NCI-H2029 treated with DMSO at 0.1 percent for 48 hours (cell line): Measurements from ENCODE around the gene ZCCHC14.
A peak's percentile ranks its signal among the peaks of the same experiment; 100 is the strongest.
"Not testable (repeated sequence)": the region's sequence is repeated elsewhere in the genome, so short reads cannot be mapped to it uniquely, and the experiment has no call there.

Experiments
- DNase-seq: peaks from one replicate; lab custom pipeline; 2025; lab: John Stamatoyannopoulos, UW

The ZCCHC14 gene

GRCh38 chr16:87477209-87477981 is 15.4 kb downstream of the ZCCHC14 start:
- not testable (repeated sequence) for DNase-seq

GRCh38 chr16:87474566-87474996 is 18.2 kb downstream of the ZCCHC14 start:
- no peak for DNase-seq

GRCh38 chr16:87474017-87474416 is 18.8 kb downstream of the ZCCHC14 start:
- no peak for DNase-seq

GRCh38 chr16:87472935-87473334 is 19.9 kb downstream of the ZCCHC14 start:
- DNase-seq, result no peak

- DNase-seq, result no peak
These were observed 20.6 kb downstream of the ZCCHC14 start for GRCh38 chr16:87472142-87472778.

DNA sequence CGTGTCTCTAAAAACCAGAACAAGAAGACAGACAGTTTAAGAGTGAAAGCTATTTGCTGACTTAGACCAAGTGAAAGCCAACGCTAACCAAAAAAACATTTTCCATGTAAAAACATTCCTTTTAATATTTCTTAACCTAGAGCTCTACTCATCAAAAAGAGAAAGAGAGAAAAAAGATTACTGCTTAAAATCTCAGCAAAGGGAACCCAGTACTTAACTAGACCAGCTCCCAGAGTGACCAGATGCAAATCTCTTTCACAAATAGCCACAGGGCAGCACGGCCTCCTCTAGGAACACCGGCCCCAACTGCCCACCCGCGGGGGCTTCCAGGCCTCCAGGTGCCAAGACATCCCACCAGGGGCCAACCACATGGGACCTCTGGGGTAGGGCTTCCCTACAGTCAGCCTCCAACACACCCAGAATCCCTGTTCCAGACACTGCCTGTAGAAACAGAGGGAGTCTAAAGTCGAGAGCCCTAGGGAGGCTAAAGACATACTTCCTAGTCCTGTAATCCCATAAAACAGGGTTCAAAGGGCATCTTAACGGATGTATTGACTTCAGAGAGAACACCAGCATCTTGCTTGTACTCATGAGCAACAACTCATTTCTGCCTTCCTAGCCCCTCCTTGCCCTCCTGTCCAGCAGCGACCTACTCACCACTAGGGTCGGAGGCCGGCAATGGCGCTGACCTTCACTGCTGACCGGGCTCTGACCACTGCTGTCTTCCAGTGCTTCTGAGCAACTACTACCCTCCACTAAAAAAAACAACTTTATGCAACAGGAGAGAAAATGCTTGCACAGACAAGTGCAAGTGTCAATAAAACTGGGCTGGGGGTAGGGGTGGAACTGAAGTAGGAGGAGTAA is 21.3 kb downstream of the ZCCHC14 start:
- DNase-seq, result no peak

DNA sequence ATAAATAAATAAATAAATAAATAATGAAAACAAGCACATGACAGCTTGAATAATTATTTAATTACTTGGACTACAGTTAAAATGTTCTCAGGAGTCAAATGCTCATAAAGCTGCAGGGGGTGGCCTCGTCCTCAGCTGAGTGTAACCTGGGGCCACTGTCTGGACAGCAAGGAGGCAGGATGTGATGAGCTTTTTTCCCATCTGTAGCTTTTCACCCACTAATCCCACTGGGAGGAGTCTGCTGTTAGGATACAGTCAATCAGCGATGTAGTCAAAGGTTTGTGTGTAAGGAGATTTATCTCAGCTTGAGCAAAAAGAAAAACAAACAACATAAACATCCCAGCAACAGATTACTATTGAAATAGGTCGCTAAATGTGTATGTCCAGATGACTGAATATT is 22.5 kb downstream of the ZCCHC14 start:
- no peak for DNase-seq

DNA sequence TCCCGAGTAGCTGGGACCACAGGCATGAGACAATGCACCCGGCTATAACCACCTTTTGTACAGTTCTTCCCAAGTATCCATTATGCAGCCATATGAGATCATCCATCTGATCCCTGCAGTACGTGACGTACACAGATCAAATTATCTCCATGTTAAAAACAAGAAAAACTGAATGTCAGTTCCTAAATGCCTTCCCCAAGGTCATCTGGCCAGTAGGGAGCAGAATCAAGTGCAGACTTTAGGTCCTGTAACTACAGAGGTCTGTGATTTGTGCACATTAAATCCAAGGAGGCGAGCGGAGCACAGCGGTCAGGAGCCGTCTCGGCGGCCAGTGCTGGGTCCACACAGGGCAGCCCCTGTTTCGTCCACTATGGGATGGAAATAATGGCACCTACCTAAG is 23.7 kb downstream of the ZCCHC14 start:
- DNase-seq, result no peak

GRCh38 chr16:87468550-87468949 is 24.3 kb downstream of the ZCCHC14 start:
- DNase-seq, result no peak

- no peak for DNase-seq
These were observed 25.8 kb downstream of the ZCCHC14 start for GRCh38 chr16:87466975-87467501.

DNA sequence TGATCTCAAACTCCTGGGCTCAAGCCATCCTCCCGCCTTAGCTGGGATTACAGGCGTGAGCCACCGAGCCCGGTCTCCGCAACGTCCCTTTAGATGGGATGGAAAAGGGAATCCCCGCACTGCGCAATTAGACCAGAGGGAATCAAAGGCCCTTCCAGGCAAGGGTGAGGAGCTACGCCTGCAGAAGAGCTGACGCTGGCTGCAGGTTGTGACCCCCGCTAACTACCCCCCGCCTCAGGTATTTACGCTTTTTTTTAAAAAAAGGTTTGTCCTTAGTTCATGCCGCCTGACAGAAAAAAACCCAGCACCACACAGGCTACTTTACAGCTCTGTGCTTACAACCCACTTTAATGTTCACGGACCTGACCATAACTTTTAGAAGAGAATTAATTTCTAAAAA is 26.9 kb downstream of the ZCCHC14 start:
- DNase-seq, result no peak

DNA sequence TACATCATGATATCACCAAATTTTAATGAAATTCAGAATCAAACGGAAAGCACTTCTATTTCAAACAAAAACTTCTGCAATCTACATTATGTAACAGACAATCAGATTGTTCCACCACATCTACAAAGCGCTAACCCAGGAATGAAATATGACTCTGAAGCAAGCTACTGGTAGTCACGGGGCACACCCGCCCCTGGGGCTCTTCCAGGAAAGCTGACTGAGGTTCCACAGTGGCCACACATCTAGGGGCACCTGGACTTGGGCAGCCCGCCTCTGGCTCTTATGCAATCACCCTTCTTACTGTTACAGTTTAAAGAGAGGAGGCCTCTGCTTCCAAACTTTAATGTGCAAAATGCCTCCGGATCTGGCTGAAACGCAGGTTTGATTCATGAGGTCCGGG is 27.5 kb downstream of the ZCCHC14 start:
- peak; percentile 1 for DNase-seq

- no peak for DNase-seq
These were observed 28.0 kb downstream of the ZCCHC14 start for GRCh38 chr16:87464691-87465300.

GRCh38 chr16:87463722-87464690 is 28.8 kb downstream of the ZCCHC14 start:
- no peak for DNase-seq

GRCh38 chr16:87461466-87461991 is 31.3 kb downstream of the ZCCHC14 start:
- DNase-seq, result peak; percentile 55

GRCh38 chr16:87460936-87461335 is 31.9 kb downstream of the ZCCHC14 start:
- DNase-seq, result no peak

DNA sequence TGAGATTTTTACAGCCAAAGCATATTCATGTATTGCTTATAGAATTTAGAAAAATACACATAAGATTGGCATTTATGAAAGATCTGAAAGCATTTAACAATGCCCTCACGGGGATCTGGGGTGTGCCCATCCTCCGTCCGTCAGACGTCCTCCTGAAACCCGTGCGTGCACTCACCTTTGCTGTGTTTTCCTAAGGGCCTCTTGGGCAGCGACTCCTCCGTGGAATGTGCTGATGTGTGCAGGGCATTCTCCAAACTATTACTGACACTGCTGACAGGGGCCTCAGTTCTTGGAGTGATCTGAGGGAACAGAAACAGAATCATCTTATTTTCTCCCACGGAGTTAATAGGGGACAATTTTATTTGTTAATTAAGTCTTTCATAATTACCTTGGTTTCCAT is 33.0 kb downstream of the ZCCHC14 start:
- DNase-seq, result no peak

DNA sequence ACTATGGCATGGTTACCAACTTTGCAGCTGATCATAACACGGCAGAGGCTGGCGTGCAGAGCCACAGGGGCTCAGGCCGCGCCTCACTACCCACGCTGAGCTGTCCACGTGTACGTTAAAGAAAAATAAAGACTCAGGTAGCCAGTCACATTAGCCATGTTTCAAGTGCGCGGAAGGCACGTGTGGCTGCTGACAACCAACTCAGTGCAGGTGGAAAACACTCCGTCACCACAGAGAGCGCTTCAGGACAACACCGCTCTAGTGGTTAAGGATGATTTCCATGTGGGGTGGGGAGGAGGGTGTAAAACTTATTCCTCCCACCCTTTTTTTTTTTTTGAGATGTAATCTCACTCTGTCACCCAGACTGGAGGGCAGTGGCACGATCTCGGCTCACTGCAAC is 33.8 kb downstream of the ZCCHC14 start:
- no peak for DNase-seq

DNA sequence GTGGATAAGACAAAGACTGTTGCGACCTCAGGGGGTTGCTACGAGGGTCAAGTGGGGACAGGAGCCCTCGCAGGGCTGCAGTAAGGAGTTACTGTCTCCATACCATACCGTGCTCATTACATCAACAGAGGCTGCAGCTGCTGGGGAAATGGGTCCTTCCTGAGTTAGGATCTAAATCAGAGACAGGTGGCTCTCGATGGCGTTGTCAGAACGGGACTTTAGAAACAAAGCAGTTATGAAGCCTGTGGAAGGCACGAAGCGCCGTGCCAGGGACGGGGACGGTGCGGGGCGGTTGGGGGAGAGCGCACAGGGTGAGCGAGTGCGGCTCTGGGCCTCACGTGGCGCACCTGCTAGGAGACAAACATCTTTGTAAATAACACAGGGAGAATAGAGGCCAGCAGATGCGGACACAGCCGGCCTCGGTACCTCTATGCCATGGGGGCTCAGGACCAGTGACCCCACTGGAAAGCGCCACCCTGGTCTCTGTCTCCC is 34.4 kb downstream of the ZCCHC14 start:
- no peak for DNase-seq

DNA sequence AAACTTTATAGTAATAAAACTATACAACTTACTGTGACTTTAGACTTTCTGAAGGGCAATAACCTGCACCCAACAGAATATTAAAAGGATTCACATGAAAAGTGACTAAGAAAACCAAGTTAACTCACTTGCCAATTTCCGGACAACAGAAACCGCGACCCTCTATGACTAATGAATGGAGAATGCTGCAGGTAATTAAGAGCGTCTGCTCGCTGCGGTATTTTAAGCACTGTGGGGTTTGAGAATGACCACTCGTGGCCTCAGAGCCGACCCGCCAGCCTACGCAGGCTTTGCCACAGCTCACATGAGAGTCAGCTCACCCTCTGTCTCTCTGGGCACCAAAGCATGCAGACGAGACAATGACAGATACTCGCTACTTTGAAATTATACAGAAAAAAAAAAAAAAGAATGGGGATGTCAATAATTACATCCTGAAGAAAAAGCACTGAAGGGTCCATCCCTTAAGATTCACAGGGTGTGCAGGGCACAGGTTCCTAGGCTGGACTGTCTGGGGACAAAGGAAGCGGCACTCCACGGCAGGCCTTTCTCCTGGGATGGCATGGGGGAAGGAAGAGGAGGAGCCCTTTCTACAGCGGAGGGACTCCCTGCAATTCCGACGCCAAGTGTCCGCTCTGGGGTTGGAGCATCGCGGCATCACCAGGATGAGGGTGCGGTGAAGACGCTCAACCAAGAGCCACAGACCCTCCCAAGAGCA is 35.0 kb downstream of the ZCCHC14 start:
- no peak for DNase-seq
